KOPT-K1 (cell line): ENCODE measurements around the gene HCN2.

Source experiments
- H3K27ac ChIP-seq: fragments of 200-600 bp; sonication (generic); 2 replicates; pipeline ENCODE4 v1.5.1; 2016; ENCODE audit warnings: antibody characterized with exemption, mild to moderate bottlenecking, low read depth, low read length; ENCODE audit not compliant: poor library complexity, severe bottlenecking
- H3K36me3 ChIP-seq: fragments of 200-600 bp; sonication (generic); 2 replicates; pipeline ENCODE4 v1.5.1; 2017; ENCODE audit warnings: antibody characterized with exemption, mild to moderate bottlenecking, low read length, moderate library complexity; ENCODE audit not compliant: insufficient read depth
- H3K9me3 ChIP-seq: fragments of 200-600 bp; sonication (generic); 2 replicates; pipeline ENCODE4 v1.5.1; 2017; ENCODE audit warnings: antibody characterized with exemption, low read length, mild to moderate bottlenecking; ENCODE audit not compliant: insufficient read depth, poor library complexity, severe bottlenecking

HCN2 gene

GRCh38 chr19:560121-560520 is 29.6 kb upstream of the HCN2 start:
- H3K27ac ChIP-seq, result no peak overlapping the region
- H3K36me3 ChIP-seq, result no peaks in the 10 kb centered on the region
- H3K9me3 ChIP-seq, result no peaks in the 10 kb centered on the region

DNA sequence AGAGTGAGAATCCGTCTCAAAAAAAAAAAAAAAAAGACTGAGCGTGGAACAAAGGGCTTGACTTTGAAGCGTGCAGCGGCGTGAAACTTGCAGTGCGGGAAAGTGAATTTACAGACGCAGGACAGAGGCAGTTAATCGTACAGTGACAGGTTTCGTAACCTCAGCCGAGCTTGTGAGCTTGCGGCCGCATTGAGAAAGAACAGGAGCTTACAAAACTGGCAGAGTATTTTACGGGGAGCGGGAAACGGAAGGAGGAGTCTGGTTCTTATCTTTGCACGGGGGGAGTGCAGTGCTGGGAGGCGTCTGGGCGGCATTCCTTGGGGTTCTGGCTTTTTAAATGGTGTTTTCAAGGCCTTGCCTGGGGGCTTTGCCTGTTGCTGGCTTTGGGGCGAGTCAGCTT is 23.3 kb upstream of the HCN2 start:
- Histone ChIP-seq H3K9me3 (no peaks in the 10 kb centered on the region), H3K36me3 (peaks cover 4% of the 10 kb centered on the region; the same call in 1 of the 2 replicates), H3K27ac (no peak overlapping the region)

DNA sequence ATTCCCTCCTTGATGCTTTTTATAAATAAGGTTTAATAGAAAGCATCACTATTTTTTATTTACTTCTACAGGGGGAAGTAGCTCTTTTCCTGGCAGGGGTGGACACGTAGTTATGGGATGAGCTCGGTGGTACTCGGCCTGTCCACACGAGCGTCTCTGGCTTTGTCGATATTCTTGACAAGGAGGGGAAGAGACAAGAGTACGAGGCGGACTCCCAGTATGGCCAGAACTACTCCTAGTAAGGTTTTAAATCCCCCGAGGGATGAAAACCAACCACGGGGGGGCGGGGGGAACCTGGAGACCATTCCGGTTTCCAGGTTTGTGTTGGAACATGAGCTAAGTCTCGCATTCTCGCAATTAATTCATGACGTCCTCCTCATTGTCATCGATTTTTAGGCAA is 22.8 kb upstream of the HCN2 start:
- peaks cover 4% of the 10 kb centered on the region; the same call in 1 of the 2 replicates for H3K36me3 ChIP-seq
- H3K27ac ChIP-seq, result no peak overlapping the region
- no peaks in the 10 kb centered on the region for H3K9me3 ChIP-seq

GRCh38 chr19:567296-567900 is 22.3 kb upstream of the HCN2 start:
- Histone ChIP-seq H3K36me3 (peaks cover 4% of the 10 kb centered on the region; the same call in 1 of the 2 replicates), H3K27ac (no peak overlapping the region), H3K9me3 (no peaks in the 10 kb centered on the region)

DNA sequence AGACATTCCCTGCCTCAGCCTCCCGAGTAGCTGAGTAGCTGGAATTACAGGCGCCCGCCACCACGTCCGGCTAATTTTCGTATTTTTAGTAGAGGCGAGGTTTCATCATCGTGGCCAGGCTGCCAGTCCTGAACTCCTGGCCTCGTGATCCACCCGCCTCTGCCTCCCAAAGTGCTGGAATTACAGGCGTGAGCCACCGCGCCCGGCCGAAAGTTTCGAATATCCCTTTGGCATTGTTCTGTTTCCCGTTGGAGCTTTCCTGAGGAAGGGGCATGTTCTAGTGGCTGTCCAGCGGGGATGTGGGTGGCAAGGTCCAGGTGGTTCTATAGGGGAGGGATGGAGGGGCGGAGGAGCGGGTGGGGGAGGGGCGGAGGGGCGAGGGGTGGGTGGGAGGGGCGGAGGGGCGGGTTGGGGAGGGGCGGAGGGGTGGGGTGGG is 19.4 kb upstream of the HCN2 start:
- H3K36me3 ChIP-seq, result peaks cover 4% of the 10 kb centered on the region; the same call in 1 of the 2 replicates
- no peaks in the 10 kb centered on the region for H3K9me3 ChIP-seq
- H3K27ac ChIP-seq, result no peak overlapping the region

DNA sequence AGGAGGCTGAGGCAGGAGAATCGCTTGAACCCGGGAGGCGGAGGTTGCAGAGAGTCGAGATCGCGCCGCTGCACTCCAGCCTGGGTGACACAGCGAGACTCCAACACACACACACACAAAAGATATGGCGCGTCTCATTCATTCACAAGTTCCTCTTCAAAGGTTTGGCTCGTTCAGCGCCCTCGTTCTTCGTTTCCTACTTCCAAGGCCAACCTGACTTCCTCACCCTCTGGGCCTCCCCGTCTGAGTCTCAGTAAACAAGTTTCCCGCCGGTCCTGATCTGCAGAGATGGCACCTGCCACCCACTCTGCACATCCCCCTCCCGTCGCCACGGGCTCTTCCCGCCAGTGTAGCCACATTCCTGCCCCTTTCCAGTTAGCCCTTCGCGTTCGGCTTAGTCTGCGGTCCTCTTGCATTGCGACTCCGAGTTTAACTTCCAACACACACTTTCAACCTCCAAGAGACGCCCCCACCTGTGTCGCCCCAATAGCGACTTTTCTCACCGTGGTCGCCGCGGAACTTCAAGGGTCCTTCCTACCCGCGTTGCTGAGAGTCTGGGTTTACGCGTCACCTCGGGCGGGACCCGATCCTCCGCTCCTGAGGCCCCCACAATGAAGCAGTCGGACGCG is 18.6 kb upstream of the HCN2 start:
- Histone ChIP-seq H3K36me3 (peaks cover 4% of the 10 kb centered on the region; the same call in 1 of the 2 replicates), H3K27ac (peak overlapping the region; percentile 89), H3K9me3 (no peaks in the 10 kb centered on the region)

DNA sequence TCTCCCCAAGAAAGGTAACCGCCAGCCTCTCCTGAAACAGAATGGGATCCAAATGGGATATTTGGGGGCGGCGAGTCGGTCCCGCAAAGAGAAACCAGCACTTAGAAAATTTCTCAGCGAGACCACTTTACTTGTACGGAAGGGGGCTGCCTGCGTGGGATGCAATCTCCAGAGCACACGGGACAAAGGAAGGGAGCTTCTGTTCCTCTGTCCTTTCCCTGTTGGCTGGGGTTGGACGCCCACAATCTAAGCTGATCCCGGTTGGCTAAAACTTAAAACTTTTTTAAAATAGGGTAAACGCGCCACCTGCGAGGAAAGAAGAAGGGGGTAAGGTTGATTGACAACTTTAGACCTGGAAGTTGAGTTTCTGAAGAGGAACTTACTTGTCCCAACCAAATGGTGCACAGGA is 18.1 kb upstream of the HCN2 start:
- H3K27ac ChIP-seq, result peak overlapping the region; percentile 89
- H3K9me3 ChIP-seq, result no peaks in the 10 kb centered on the region
- H3K36me3 ChIP-seq, result peaks cover 4% of the 10 kb centered on the region; the same call in 1 of the 2 replicates

DNA sequence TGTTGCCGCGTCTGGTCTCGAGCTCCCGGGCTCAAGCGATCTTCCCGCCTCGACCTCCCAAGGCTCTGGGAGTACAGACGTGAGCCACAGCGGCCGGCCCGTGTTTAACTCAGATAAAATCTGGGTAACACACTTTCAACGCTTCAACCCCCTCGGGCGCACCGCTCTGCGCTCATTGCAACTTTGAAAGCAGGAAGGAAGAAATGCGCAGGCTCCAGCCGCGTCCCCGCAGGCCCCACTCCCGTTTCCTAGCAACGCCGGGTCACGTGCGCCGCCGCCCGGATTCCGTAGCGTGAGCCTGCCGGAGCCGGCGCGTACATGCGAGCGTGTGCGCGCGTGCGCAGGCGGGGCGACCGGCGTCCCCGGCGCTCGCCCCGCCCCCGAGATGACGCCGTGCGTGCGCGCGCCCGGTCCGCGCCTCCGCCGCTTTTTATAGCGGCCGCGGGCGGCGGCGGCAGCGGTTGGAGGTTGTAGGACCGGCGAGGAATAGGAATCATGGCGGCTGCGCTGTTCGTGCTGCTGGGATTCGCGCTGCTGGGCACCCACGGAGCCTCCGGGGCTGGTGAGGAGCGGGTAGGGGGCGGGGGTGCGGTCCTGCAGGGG is 17.4 kb upstream of the HCN2 start, which contains the start of gene BSG:
BSG (plus strand) TSS at position 457 of the 603 bp plus-strand sequence; CDS start at position 496, 39 bp downstream.
- Histone ChIP-seq H3K36me3 (peaks cover 8% of the 10 kb centered on the region; the same call in 1 of the 2 replicates), H3K27ac (peak within 1 kb of the TSS; percentile 89)

GRCh38 chr19:572743-573518 is 16.8 kb upstream of the HCN2 start:
- peaks cover 12% of the 10 kb centered on the region; the same call in 1 of the 2 replicates for H3K36me3 ChIP-seq
- H3K9me3 ChIP-seq, result no peaks in the 10 kb centered on the region
- H3K27ac ChIP-seq, result peak overlapping the region; percentile 82

More for the DNA sequence above, 17.4 kb upstream of the HCN2 start, which contains the start of gene BSG:
- H3K9me3 ChIP-seq, result no peaks in the 10 kb centered on the region

GRCh38 chr19:573519-573825 is 16.2 kb upstream of the HCN2 start:
- peak overlapping the region; percentile 82 for H3K27ac ChIP-seq
- peaks cover 17% of the 10 kb centered on the region; the same call in 1 of the 2 replicates for H3K36me3 ChIP-seq
- no peaks in the 10 kb centered on the region for H3K9me3 ChIP-seq

DNA sequence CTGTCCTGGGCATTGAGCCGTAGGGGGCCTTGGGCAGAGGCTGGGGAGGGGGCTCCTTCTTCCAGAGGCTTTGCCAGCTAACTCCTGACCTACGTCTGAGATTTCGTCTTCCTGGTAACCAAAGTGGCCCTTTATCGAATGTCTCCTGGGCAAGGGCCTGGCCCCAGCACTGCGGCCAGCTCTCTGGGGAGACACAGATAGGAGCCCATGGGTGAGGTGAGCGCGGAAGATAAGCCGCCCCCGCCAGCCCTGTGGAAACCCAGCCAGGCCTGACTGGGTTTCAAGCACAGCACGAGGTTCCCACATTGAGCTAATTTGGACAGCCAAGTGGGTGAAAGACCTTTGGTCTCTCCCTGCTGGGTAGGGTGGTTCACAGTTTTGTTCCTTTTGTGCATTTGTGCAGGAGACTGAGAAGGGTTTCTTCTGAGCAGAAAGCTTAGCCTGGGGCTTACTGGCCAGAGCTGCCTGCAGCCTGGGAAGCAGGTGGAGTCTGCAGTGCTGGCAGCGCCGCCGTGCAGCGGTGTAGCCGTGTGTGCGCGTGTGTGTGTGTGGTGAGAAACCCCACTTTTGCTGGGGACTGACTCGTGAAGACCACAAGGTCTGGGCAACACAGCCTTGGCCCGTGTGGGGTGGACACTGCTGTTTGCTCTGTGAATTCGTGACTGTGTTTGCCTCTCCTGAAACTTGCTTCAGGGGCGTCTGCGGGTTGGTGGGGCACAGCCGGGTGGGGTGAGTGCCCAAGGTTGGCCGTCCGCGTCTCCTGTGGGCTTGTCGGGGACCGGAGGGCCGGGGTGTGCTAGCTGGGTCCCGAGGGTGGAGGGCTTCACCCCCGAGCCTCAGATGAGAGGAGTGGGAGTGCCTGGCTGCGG is 14.8 kb upstream of the HCN2 start:
- Histone ChIP-seq H3K36me3 (peaks cover 29% of the 10 kb centered on the region; the same call in 1 of the 2 replicates), H3K27ac (peak overlapping the region; percentile 22)

GRCh38 chr19:575527-576506 is 13.9 kb upstream of the HCN2 start:
- H3K27ac ChIP-seq, result no peak overlapping the region
- H3K36me3 ChIP-seq, result peaks cover 38% of the 10 kb centered on the region
- no peaks in the 10 kb centered on the region for H3K9me3 ChIP-seq

More for the DNA sequence above, 14.8 kb upstream of the HCN2 start:
- H3K9me3 ChIP-seq, result no peaks in the 10 kb centered on the region

- Histone ChIP-seq H3K9me3 (no peaks in the 10 kb centered on the region), H3K36me3 (peaks cover 47% of the 10 kb centered on the region), H3K27ac (no peak overlapping the region)
Observed at GRCh38 chr19:576768-577438, 12.8 kb upstream of the HCN2 start.
